SU-DHL-6 (cell line): ENCODE results near the gene MTMR3.

ENCODE experiments used
- EZH2phosphoT487 ChIP-seq: fragments of 200-600 bp; sonication (generic), shearing (Covaris generic); conservative IDR thresholded peaks from 2 replicates; pipeline ENCODE4 v1.6.1; 2018; ENCODE audit warnings: mild to moderate bottlenecking, antibody characterized with exemption, low read length, moderate library complexity, mixed read lengths
- TF ChIP-seq, protein P1 (sequence below): fragments of 200-600 bp; sonication (generic); IDR thresholded peaks from one replicate; pipeline ENCODE4 v1.5.1; 2017; ENCODE audit warnings: antibody characterized with exemption, mild to moderate bottlenecking, low read length, moderate library complexity; ENCODE audit not compliant: insufficient read depth, poor library complexity, severe bottlenecking

DNA sequence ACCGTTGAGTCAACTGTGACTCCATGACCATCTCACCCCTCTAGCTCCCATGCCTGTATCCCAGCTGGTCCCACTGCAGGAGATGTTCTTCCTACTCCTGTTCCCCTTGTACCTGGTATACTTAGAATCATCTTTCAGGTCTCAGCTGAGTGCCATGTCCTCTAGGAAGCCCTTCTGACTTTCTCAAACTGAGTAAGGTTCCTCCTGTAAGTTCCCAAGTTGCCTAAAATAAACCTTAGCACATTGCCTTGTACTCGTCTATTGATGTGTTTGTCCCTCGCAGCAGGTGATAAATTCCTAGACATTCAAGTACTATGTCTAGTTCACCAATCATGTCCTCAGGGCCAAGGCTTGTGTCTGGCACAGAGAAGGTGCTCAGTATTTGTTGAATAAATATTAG is 26.5 kb upstream of the MTMR3 start:
- TF ChIP-seq, protein P1, sequence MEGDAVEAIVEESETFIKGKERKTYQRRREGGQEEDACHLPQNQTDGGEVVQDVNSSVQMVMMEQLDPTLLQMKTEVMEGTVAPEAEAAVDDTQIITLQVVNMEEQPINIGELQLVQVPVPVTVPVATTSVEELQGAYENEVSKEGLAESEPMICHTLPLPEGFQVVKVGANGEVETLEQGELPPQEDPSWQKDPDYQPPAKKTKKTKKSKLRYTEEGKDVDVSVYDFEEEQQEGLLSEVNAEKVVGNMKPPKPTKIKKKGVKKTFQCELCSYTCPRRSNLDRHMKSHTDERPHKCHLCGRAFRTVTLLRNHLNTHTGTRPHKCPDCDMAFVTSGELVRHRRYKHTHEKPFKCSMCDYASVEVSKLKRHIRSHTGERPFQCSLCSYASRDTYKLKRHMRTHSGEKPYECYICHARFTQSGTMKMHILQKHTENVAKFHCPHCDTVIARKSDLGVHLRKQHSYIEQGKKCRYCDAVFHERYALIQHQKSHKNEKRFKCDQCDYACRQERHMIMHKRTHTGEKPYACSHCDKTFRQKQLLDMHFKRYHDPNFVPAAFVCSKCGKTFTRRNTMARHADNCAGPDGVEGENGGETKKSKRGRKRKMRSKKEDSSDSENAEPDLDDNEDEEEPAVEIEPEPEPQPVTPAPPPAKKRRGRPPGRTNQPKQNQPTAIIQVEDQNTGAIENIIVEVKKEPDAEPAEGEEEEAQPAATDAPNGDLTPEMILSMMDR = no peak
- TF ChIP-seq EZH2phosphoT487 = no peak
